Measurements from ENCODE around the gene RNF138. TPM values are rescaled to one million over a fixed set of nuclear protein-coding genes. Genes with fewer than 3 reads are reported as not detected.
"Not testable (repeated sequence)": the region's sequence is repeated elsewhere in the genome, so short reads cannot be mapped to it uniquely, and the experiment has no call there.

The RNF138 gene
- total and polyA plus RNA-seq, 4 donors = 6.9 to 24.7 (median 12.3) TPM

- H3K4me1 ChIP-seq (ENCODE audit: control insufficient read depth in 4 of 4, insufficient read depth in 4 of 4, low read length in 3 of 4) = peaks cover 0 to 3% (median 0%) of the 10 kb centered on the region in 4 donors
- no peak for TF ChIP-seq CTCF (IDR thresholded peaks at IDR 0.05; ENCODE audit: low read depth, low read length, missing input control)
- TF ChIP-seq HNF4G (IDR thresholded peaks at IDR 0.05) = no peak
- no peak for TF ChIP-seq NR2F2 (IDR thresholded peaks at IDR 0.05)
- no peak for TF ChIP-seq YY1 (IDR thresholded peaks at IDR 0.05)
- TF ChIP-seq FOXA2 (IDR thresholded peaks at IDR 0.05) = no peak
- no peak for TF ChIP-seq RAD21 (IDR thresholded peaks at IDR 0.05)
- no peak for TF ChIP-seq REST (IDR thresholded peaks at IDR 0.05)
- no peak for TF ChIP-seq JUND (IDR thresholded peaks at IDR 0.05)
- no peak for TF ChIP-seq FOXA1 (IDR thresholded peaks at IDR 0.05)
- TF ChIP-seq HNF4A (conservative IDR thresholded peaks at IDR 0.05) = no peak
- DNase-seq (ENCODE audit: low spot score) = no peak
- no peaks in the 10 kb centered on the region for H3K9me3 ChIP-seq (ENCODE audit: control insufficient read depth in 4 of 4, low read length in 3 of 4)
- no peaks in the 10 kb centered on the region for H3K27me3 ChIP-seq (ENCODE audit: control insufficient read depth in 4 of 4, insufficient read depth in 4 of 4, low read length in 3 of 4)
- 78% methylated on average over 1 of the region's 1 CpG for WGBS
- H3K9ac ChIP-seq (ENCODE audit: low read depth in 1 of 2, low read length in 2 of 2) = no peak overlapping the region
- no peak overlapping the region for H3K4me3 ChIP-seq (ENCODE audit: low read depth in 1 of 3, low read length in 3 of 3)
- H3K36me3 ChIP-seq (ENCODE audit: control insufficient read depth in 4 of 4, insufficient read depth in 3 of 4, low read depth in 1 of 4, low read length in 3 of 4) = no peaks in the 10 kb centered on the region
- no peak overlapping the region for H3K27ac ChIP-seq (ENCODE audit: low read depth in 1 of 2, low read length in 2 of 2)
Observed at GRCh38 chr18:32081881-32082280, 9.8 kb upstream of the RNF138 start.

GRCh38 chr18:32083781-32084180 lies 7.9 kb upstream of the RNF138 start:
- WGBS = 98% methylated on average over 8 of the region's 8 CpGs
- peaks cover 0 to 3% (median 0%) of the 10 kb centered on the region in 4 donors for H3K4me1 ChIP-seq (ENCODE audit: control insufficient read depth in 4 of 4, insufficient read depth in 4 of 4, low read length in 3 of 4)
- no peaks in the 10 kb centered on the region for H3K9me3 ChIP-seq (ENCODE audit: control insufficient read depth in 4 of 4, low read length in 3 of 4)
- no peak overlapping the region for H3K9ac ChIP-seq (ENCODE audit: low read depth in 1 of 2, low read length in 2 of 2)
- no peak overlapping the region for H3K27ac ChIP-seq (ENCODE audit: low read depth in 1 of 2, low read length in 2 of 2)
- no peaks in the 10 kb centered on the region for H3K27me3 ChIP-seq (ENCODE audit: control insufficient read depth in 4 of 4, insufficient read depth in 4 of 4, low read length in 3 of 4)
- no peaks in the 10 kb centered on the region for H3K36me3 ChIP-seq (ENCODE audit: control insufficient read depth in 4 of 4, insufficient read depth in 3 of 4, low read depth in 1 of 4, low read length in 3 of 4)
- TF ChIP-seq TAF1 (conservative IDR thresholded peaks at IDR 0.05) (no peak), GABPA (IDR thresholded peaks at IDR 0.05 in 1 of 2, conservative IDR thresholded peaks at IDR 0.05 in 1 of 2) (no peak), JUND (IDR thresholded peaks at IDR 0.05) (no peak), HNF4A (conservative IDR thresholded peaks at IDR 0.05) (no peak), SP1 (IDR thresholded peaks at IDR 0.05) (no peak), RAD21 (IDR thresholded peaks at IDR 0.05) (no peak), FOXA1 (IDR thresholded peaks at IDR 0.05) (no peak), NR2F2 (IDR thresholded peaks at IDR 0.05) (no peak), RXRA (IDR thresholded peaks at IDR 0.05) (no peak)
- H3K4me3 ChIP-seq (ENCODE audit: low read depth in 1 of 3, low read length in 3 of 3) = no peak overlapping the region
- DNase-seq (ENCODE audit: low spot score) = no peak

GRCh38 chr18:32086881-32087280 lies 4.8 kb upstream of the RNF138 start:
- 72% methylated on average over 6 of the region's 6 CpGs for WGBS
- TF ChIP-seq RAD21 (IDR thresholded peaks at IDR 0.05) (no peak), HNF4A (conservative IDR thresholded peaks at IDR 0.05) (no peak), JUND (IDR thresholded peaks at IDR 0.05) (no peak), TAF1 (conservative IDR thresholded peaks at IDR 0.05) (no peak), EGR1 (IDR thresholded peaks at IDR 0.05; ENCODE audit: low read depth in 2 of 2) (no peak), FOXA2 (IDR thresholded peaks at IDR 0.05) (no peak), HNF4G (IDR thresholded peaks at IDR 0.05) (no peak), GABPA (IDR thresholded peaks at IDR 0.05 in 1 of 2, conservative IDR thresholded peaks at IDR 0.05 in 1 of 2) (no peak), ZBTB33 (IDR thresholded peaks at IDR 0.05) (no peak), FOXA1 (IDR thresholded peaks at IDR 0.05) (no peak)
- Histone ChIP-seq H3K4me3 (ENCODE audit: low read depth in 1 of 3, low read length in 3 of 3) (no peak overlapping the region), H3K27me3 (ENCODE audit: control insufficient read depth in 4 of 4, insufficient read depth in 4 of 4, low read length in 3 of 4) (no peaks in the 10 kb centered on the region), H3K9me3 (ENCODE audit: control insufficient read depth in 4 of 4, low read length in 3 of 4) (no peaks in the 10 kb centered on the region), H3K4me1 (ENCODE audit: control insufficient read depth in 4 of 4, insufficient read depth in 4 of 4, low read length in 3 of 4) (peaks cover 0 to 8% (median 4%) of the 10 kb centered on the region in 4 donors), H3K27ac (ENCODE audit: low read depth in 1 of 2, low read length in 2 of 2) (no peak overlapping the region), H3K9ac (ENCODE audit: low read depth in 1 of 2, low read length in 2 of 2) (no peak overlapping the region), H3K36me3 (ENCODE audit: control insufficient read depth in 4 of 4, insufficient read depth in 3 of 4, low read depth in 1 of 4, low read length in 3 of 4) (no peaks in the 10 kb centered on the region)
- DNase-seq (ENCODE audit: low spot score) = no peak

- not testable (repeated sequence) for H3K27ac ChIP-seq (ENCODE audit: low read depth in 1 of 2, low read length in 2 of 2); H3K9me3 ChIP-seq (ENCODE audit: control insufficient read depth in 4 of 4, low read length in 3 of 4); H3K9ac ChIP-seq (ENCODE audit: low read depth in 1 of 2, low read length in 2 of 2); H3K27me3 ChIP-seq (ENCODE audit: control insufficient read depth in 4 of 4, insufficient read depth in 4 of 4, low read length in 3 of 4); H3K36me3 ChIP-seq (ENCODE audit: control insufficient read depth in 4 of 4, insufficient read depth in 3 of 4, low read depth in 1 of 4, low read length in 3 of 4); DNase-seq (ENCODE audit: low spot score); H3K4me3 ChIP-seq (ENCODE audit: low read depth in 1 of 3, low read length in 3 of 3)
- 96% methylated on average over 16 of the region's 16 CpGs for WGBS
- peaks cover 7 to 32% (median 24%) of the 10 kb centered on the region in 4 donors for H3K4me1 ChIP-seq (ENCODE audit: control insufficient read depth in 4 of 4, insufficient read depth in 4 of 4, low read length in 3 of 4)
Observed at GRCh38 chr18:32090831-32091230, 843 bp upstream of the RNF138 start.
